Measurements from ENCODE around the gene STAMBP.

The STAMBP gene

GRCh38 chr2:73922681-73923080 is 93.9 kb downstream of the STAMBP start:
- FAIRE-seq (no peak), DNase-seq (ENCODE audit: insufficient read length, low spot score) (no peak)
